OCI-LY1 (cell line): ENCODE data around the gene IFNB1.

Experiments used
- H2AFZ ChIP-seq: fragments of 200-600 bp; sonication (generic), shearing (Covaris generic); 2 replicates; pipeline ENCODE4 v1.6.0; 2014; ENCODE audit warnings: antibody characterized with exemption, mild to moderate bottlenecking, low read length
- H3F3A ChIP-seq: fragments of 200-600 bp; sonication (generic), shearing (Covaris generic); 2 replicates; pipeline ENCODE4 v1.6.0; 2014; ENCODE audit warnings: mild to moderate bottlenecking, antibody characterized with exemption, low read length, moderate library complexity; ENCODE audit not compliant: insufficient read depth
- H3K27ac ChIP-seq: fragments of 200-600 bp; sonication (generic); 2 replicates; pipeline ENCODE4 v1.5.1; 2014; ENCODE audit warnings: low read length, mixed run types, mild to moderate bottlenecking, low read depth; ENCODE audit not compliant: poor library complexity, severe bottlenecking
- H3K27me3 ChIP-seq: fragments of 200-600 bp; sonication (generic); 2 replicates; pipeline ENCODE4 v1.6.0; 2014; ENCODE audit warnings: antibody characterized with exemption, mild to moderate bottlenecking, low read length, moderate library complexity; ENCODE audit not compliant: insufficient read depth
- H3K36me3 ChIP-seq: fragments of 200-600 bp; sonication (generic); 2 replicates; pipeline ENCODE4 v1.6.1; 2014; ENCODE audit warnings: mild to moderate bottlenecking, antibody characterized with exemption, low read length, moderate library complexity, mixed read lengths; ENCODE audit not compliant: insufficient read depth
- H3K4me1 ChIP-seq: fragments of 200-600 bp; sonication (generic); 2 replicates; pipeline ENCODE4 v1.5.1; 2014; ENCODE audit warnings: mild to moderate bottlenecking, low read length, moderate library complexity; ENCODE audit not compliant: insufficient read depth, severe bottlenecking
- H3K4me2 ChIP-seq: fragments of 200-600 bp; sonication (generic), shearing (Covaris generic); 2 replicates; pipeline ENCODE4 v1.6.1; 2014; ENCODE audit warnings: low read length
- H3K4me3 ChIP-seq: fragments of 200-600 bp; sonication (generic); 2 replicates; pipeline ENCODE4 v1.5.1; 2014; ENCODE audit warnings: low read length, low read depth, mild to moderate bottlenecking, mixed read lengths; ENCODE audit not compliant: poor library complexity, severe bottlenecking
- H3K79me2 ChIP-seq: fragments of 200-600 bp; shearing (Covaris generic); 2 replicates; pipeline ENCODE4 v1.6.1; 2016; ENCODE audit warnings: mixed run types, low read length, mixed read lengths; ENCODE audit not compliant: insufficient read depth
- H3K9ac ChIP-seq: fragments of 200-600 bp; sonication (generic), shearing (Covaris generic); 2 replicates; pipeline ENCODE4 v1.6.1; 2014; ENCODE audit warnings: mild to moderate bottlenecking, low read length, mixed read lengths
- H3K9me2 ChIP-seq: fragments of 200-600 bp; sonication (generic), shearing (Covaris generic); 2 replicates; pipeline ENCODE4 v1.6.1; 2014; ENCODE audit warnings: low read depth, mild to moderate bottlenecking, low read length, mixed read lengths
- H3K9me3 ChIP-seq: fragments of 200-600 bp; shearing (Covaris generic); 2 replicates; pipeline ENCODE4 v1.6.1; 2014; ENCODE audit warnings: low read length, mixed read lengths
- H4K20me1 ChIP-seq: fragments of 200-600 bp; sonication (generic), shearing (Covaris generic); 2 replicates; pipeline ENCODE4 v1.6.0; 2016; ENCODE audit warnings: mild to moderate bottlenecking, low read length; ENCODE audit not compliant: insufficient read depth
- EZH2 ChIP-seq: fragments of 200-600 bp; sonication (generic), shearing (Covaris generic); IDR thresholded peaks from 2 replicates; pipeline ENCODE4 v1.8.0; 2017; ENCODE audit warnings: borderline replicate concordance, mixed run types, mild to moderate bottlenecking, antibody characterized with exemption, low read length, moderate library complexity, mixed read lengths
- TF ChIP-seq, protein P1 (sequence below): fragments of 200-600 bp; sonication (generic), shearing (Covaris generic); IDR thresholded peaks from 2 replicates; pipeline ENCODE4 v1.5.1; 2017; ENCODE audit warnings: mild to moderate bottlenecking, antibody characterized with exemption, low read length, moderate library complexity, mixed read lengths

The IFNB1 gene

GRCh38 chr9:21086538-21086937 lies 8.8 kb upstream of the IFNB1 start:
- Histone ChIP-seq H3K4me2 (no peak overlapping the region), H3K36me3 (no peaks in the 10 kb centered on the region), H3K79me2 (no peaks in the 10 kb centered on the region), H3F3A (no peaks in the 10 kb centered on the region), H3K4me1 (peaks cover 15% of the 10 kb centered on the region), H4K20me1 (no peaks in the 10 kb centered on the region), H3K9ac (no peak overlapping the region), H3K4me3 (no peak overlapping the region), H3K27ac (no peak overlapping the region), H3K9me2 (no peaks in the 10 kb centered on the region), H2AFZ (no peak overlapping the region), H3K9me3 (no peaks in the 10 kb centered on the region; the same call in 1 of the 2 replicates), H3K27me3 (no peaks in the 10 kb centered on the region)
- TF ChIP-seq, protein P1, sequence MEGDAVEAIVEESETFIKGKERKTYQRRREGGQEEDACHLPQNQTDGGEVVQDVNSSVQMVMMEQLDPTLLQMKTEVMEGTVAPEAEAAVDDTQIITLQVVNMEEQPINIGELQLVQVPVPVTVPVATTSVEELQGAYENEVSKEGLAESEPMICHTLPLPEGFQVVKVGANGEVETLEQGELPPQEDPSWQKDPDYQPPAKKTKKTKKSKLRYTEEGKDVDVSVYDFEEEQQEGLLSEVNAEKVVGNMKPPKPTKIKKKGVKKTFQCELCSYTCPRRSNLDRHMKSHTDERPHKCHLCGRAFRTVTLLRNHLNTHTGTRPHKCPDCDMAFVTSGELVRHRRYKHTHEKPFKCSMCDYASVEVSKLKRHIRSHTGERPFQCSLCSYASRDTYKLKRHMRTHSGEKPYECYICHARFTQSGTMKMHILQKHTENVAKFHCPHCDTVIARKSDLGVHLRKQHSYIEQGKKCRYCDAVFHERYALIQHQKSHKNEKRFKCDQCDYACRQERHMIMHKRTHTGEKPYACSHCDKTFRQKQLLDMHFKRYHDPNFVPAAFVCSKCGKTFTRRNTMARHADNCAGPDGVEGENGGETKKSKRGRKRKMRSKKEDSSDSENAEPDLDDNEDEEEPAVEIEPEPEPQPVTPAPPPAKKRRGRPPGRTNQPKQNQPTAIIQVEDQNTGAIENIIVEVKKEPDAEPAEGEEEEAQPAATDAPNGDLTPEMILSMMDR = no peak
- no peak for TF ChIP-seq EZH2

GRCh38 chr9:21085005-21085404 lies 7.3 kb upstream of the IFNB1 start:
- Histone ChIP-seq H3F3A (no peaks in the 10 kb centered on the region), H3K9me2 (no peaks in the 10 kb centered on the region), H3K4me1 (peaks cover 10% of the 10 kb centered on the region), H3K4me3 (no peak overlapping the region), H3K4me2 (no peak overlapping the region), H3K27ac (no peak overlapping the region), H2AFZ (no peak overlapping the region), H4K20me1 (no peaks in the 10 kb centered on the region), H3K27me3 (no peaks in the 10 kb centered on the region), H3K9me3 (no peaks in the 10 kb centered on the region; the same call in 1 of the 2 replicates), H3K36me3 (no peaks in the 10 kb centered on the region), H3K79me2 (no peaks in the 10 kb centered on the region), H3K9ac (no peak overlapping the region)
- no peak for TF ChIP-seq EZH2
- TF ChIP-seq, protein P1 = no peak

DNA sequence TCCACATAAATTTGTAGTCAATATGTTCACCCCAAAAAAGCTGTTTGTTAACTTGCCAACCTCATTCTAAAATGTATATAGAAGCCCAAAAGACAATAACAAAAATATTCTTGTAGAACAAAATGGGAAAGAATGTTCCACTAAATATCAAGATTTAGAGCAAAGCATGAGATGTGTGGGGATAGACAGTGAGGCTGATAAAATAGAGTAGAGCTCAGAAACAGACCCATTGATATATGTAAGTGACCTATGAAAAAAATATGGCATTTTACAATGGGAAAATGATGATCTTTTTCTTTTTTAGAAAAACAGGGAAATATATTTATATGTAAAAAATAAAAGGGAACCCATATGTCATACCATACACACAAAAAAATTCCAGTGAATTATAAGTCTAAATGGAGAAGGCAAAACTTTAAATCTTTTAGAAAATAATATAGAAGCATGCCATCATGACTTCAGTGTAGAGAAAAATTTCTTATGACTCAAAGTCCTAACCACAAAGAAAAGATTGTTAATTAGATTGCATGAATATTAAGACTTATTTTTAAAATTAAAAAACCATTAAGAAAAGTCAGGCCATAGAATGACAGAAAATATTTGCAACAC lies 6.6 kb upstream of the IFNB1 start:
- TF ChIP-seq EZH2 = no peak
- TF ChIP-seq, protein P1 = no peak
- no peak overlapping the region for H2AFZ ChIP-seq
- no peak overlapping the region for H3K4me3 ChIP-seq
- no peaks in the 10 kb centered on the region for H3K36me3 ChIP-seq
- H4K20me1 ChIP-seq = no peaks in the 10 kb centered on the region
- no peaks in the 10 kb centered on the region; the same call in 1 of the 2 replicates for H3K9me3 ChIP-seq
- peaks cover 10% of the 10 kb centered on the region for H3K4me1 ChIP-seq
- H3K4me2 ChIP-seq = no peak overlapping the region
- no peaks in the 10 kb centered on the region for H3K79me2 ChIP-seq
- no peak overlapping the region for H3K27ac ChIP-seq
- H3F3A ChIP-seq = no peaks in the 10 kb centered on the region
- no peaks in the 10 kb centered on the region for H3K9me2 ChIP-seq
- H3K27me3 ChIP-seq = no peaks in the 10 kb centered on the region
- H3K9ac ChIP-seq = no peak overlapping the region
